ENCODE results near the gene NIPAL3. TPM values are rescaled to one million over a fixed set of nuclear protein-coding genes. Genes with fewer than 3 reads are reported as not detected.
"Not testable (repeated sequence)": the region's sequence is repeated elsewhere in the genome, so short reads cannot be mapped to it uniquely, and the experiment has no call there.

NIPAL3 gene
- total RNA-seq, 1 donor from 2014 or later = 12.0 TPM

- DNase-seq = no peak
Observed at GRCh38 chr1:24459551-24460266, 44.1 kb downstream of the NIPAL3 start.

- not testable (repeated sequence) for DNase-seq
Observed at GRCh38 chr1:24462128-24462527, 46.5 kb downstream of the NIPAL3 start.

- no peak for DNase-seq
Observed at GRCh38 chr1:24463776-24464735, 48.5 kb downstream of the NIPAL3 start.

- no peak for DNase-seq
Observed at GRCh38 chr1:24465099-24465498, 49.5 kb downstream of the NIPAL3 start.

GRCh38 chr1:24465638-24466037 is 50.0 kb downstream of the NIPAL3 start:
- DNase-seq = no peak

- DNase-seq = no peak
Observed at GRCh38 chr1:24468685-24469316, 53.2 kb downstream of the NIPAL3 start.

GRCh38 chr1:24470592-24470991 is 55.0 kb downstream of the NIPAL3 start:
- DNase-seq = no peak

- DNase-seq = no peak
Observed at GRCh38 chr1:24472527-24473251, 57.1 kb downstream of the NIPAL3 start.

- DNase-seq = no peak
Observed at GRCh38 chr1:24474193-24474592, 58.6 kb downstream of the NIPAL3 start.

- DNase-seq = no peak
Observed at GRCh38 chr1:24475700-24476099, 60.1 kb downstream of the NIPAL3 start.

- DNase-seq = no peak
Observed at GRCh38 chr1:24476571-24476970, 61.0 kb downstream of the NIPAL3 start.

GRCh38 chr1:24477309-24477708 is 61.7 kb downstream of the NIPAL3 start:
- no peak for DNase-seq

- DNase-seq = no peak
Observed at GRCh38 chr1:24481101-24481500, 65.5 kb downstream of the NIPAL3 start.

GRCh38 chr1:24481843-24482610 is 66.4 kb downstream of the NIPAL3 start:
- no peak for DNase-seq

GRCh38 chr1:24483441-24483840 is 67.8 kb downstream of the NIPAL3 start:
- no peak for DNase-seq

GRCh38 chr1:24484199-24484598 is 68.6 kb downstream of the NIPAL3 start:
- no peak for DNase-seq

- DNase-seq = no peak
Observed at GRCh38 chr1:24486331-24487065, 70.9 kb downstream of the NIPAL3 start.

- DNase-seq = no peak
Observed at GRCh38 chr1:24487455-24487854, 71.9 kb downstream of the NIPAL3 start.

GRCh38 chr1:24488159-24488558 is 72.6 kb downstream of the NIPAL3 start:
- DNase-seq = not testable (repeated sequence)

- no peak for DNase-seq
Observed at GRCh38 chr1:24489674-24490073, 74.1 kb downstream of the NIPAL3 start.

Data from skin of body (tissue), 2 donors.